ENCODE measurements around the gene PIP4K2A. TPM values are rescaled to one million over a fixed set of nuclear protein-coding genes. Genes with fewer than 3 reads are reported as not detected.

The PIP4K2A gene
- total and polyA plus RNA-seq, 2 donors (not counting 3 experiments of a cell fraction or from before 2014, with no cell fraction given): 11.8 to 32.6 TPM

- Histone ChIP-seq H3K27ac (ENCODE audit: insufficient read depth, low read depth, low read length) (no peak overlapping the region), H4K20me1 (replicated peaks; ENCODE audit: control insufficient read depth, extremely low read depth, insufficient read depth, low read length) (no peaks in the 10 kb centered on the region), H3K36me3 (ENCODE audit: control insufficient read depth in 2 of 2, extremely low read depth in 1 of 2, insufficient read depth in 2 of 2, low read length in 2 of 2) (no peaks in the 10 kb centered on the region), H3K4me1 (ENCODE audit: control insufficient read depth, extremely low read depth, insufficient read depth, low read length) (no peaks in the 10 kb centered on the region), H3K27me3 (ENCODE audit: control insufficient read depth in 2 of 2, insufficient read depth in 2 of 2, low read length in 2 of 2) (peaks cover 6 to 9% of the 10 kb centered on the region in 2 experiments), H2AFZ (ENCODE audit: low read depth, low read length) (no peak overlapping the region), H3K9me3 (replicated peaks; ENCODE audit: control insufficient read depth, insufficient read depth, low read length) (no peaks in the 10 kb centered on the region), H3K9me1 (replicated peaks; ENCODE audit: control insufficient read depth, extremely low read depth, insufficient read depth, low read length) (no peaks in the 10 kb centered on the region), H3K9ac (replicated peaks; ENCODE audit: extremely low read depth, insufficient read depth, low read length) (no peak overlapping the region), H3K79me2 (ENCODE audit: control insufficient read depth, insufficient read depth, low read length) (no peaks in the 10 kb centered on the region), H3K4me2 (ENCODE audit: insufficient read depth, low read length) (no peak overlapping the region), H3K4me3 (replicated peaks in 1 of 3; ENCODE audit: insufficient read depth in 1 of 3, low read depth in 1 of 3, low read length in 3 of 3) (no peak overlapping the region)
- no TSS peak for BruUV-seq (replicated peaks)
- intact Hi-C loops (cut with micrococcal nuclease): no loop called here
- dilution Hi-C loops (cut with MboI; ENCODE audit: extremely low pct_ligation_motif_present, low sequenced_read_pairs): no loop called here
- FAIRE-seq: no peak
- ChIA-PET POLR2A (no interaction called here), CTCF (interaction anchor here (0.8 to 1.1 kb wide), 2 partner anchors 15 to 17 kb away, joined by 3 to 4 read pairs; no protein-coding TSS in a partner anchor)
- TF ChIP-seq MYC (IDR thresholded peaks at IDR 0.05; ENCODE audit: low read depth, low read length): no peak
- TF ChIP-seq JUN (IDR thresholded peaks at IDR 0.05; ENCODE audit: borderline replicate concordance, insufficient read depth, insufficient read length, low read depth): no peak
- no peak for TF ChIP-seq MAX (IDR thresholded peaks at IDR 0.05; ENCODE audit: insufficient read depth, insufficient read length)
- no peak for TF ChIP-seq POLR2AphosphoS5 (IDR thresholded peaks at IDR 0.05; ENCODE audit: insufficient read depth, low read depth, low read length)
- no peak for TF ChIP-seq FOS (IDR thresholded peaks at IDR 0.05; ENCODE audit: borderline replicate concordance, insufficient read depth, low read length)
- no peak for TF ChIP-seq CTCF (IDR thresholded peaks at IDR 0.05; ENCODE audit: extremely low read depth in 1 of 2, insufficient read depth in 1 of 2, low read depth in 1 of 2, low read length in 2 of 2)
- TF ChIP-seq GATA2 (IDR thresholded peaks at IDR 0.05; ENCODE audit: insufficient read depth, insufficient read length, low read depth, low read length): no peak
- TF ChIP-seq EZH2 (IDR thresholded peaks at IDR 0.05; ENCODE audit: borderline replicate concordance, low read depth, low read length, severe bottlenecking): no peak
- TF ChIP-seq POLR2A (IDR thresholded peaks at IDR 0.05; ENCODE audit: low read depth, low read length): no peak
- DNase-seq (ENCODE audit: low read depth, low spot score): no peak
Measured at GRCh38 chr10:22720667-22721066, 6.3 kb upstream of the PIP4K2A start.
